Lung (tissue), 12 donors: ENCODE results near the gene NAXD. TPM values are rescaled to one million over a fixed set of nuclear protein-coding genes. Genes with fewer than 3 reads are reported as not detected.

Source experiments
- ATAC-seq: fragments of 200-7000 bp; cut with Tn5 transposase; one replicate; pipeline ENCODE4 v1.9.1; 2020; ENCODE audit warnings: moderate number of reproducible peaks; ENCODE audit not compliant: insufficient read depth, low FRiP score
- DNase-seq, 3 donors: peaks; one replicate each; pipeline ENCODE4 v3.0.0-alpha.2; 2013 to 2017
- H3K27ac ChIP-seq, 2 donors: one replicate each; pipeline ENCODE4 v1.5.1; 2013; ENCODE audit warnings: mild to moderate bottlenecking in 2 of 2, moderate library complexity in 2 of 2, control low read depth in 1 of 2, inconsistent platforms in 1 of 2, low read depth in 1 of 2, low read length in 1 of 2
- H3K27me3 ChIP-seq, 3 donors: one replicate each; pipeline ENCODE4 v1.5.1; 2013; ENCODE audit warnings: low read length in 2 of 3; ENCODE audit not compliant: control insufficient read depth in 3 of 3, insufficient read depth in 3 of 3
- H3K36me3 ChIP-seq, 4 donors: one replicate each; pipeline ENCODE4 v1.5.1; 2013; ENCODE audit warnings: low read length in 4 of 4, mild to moderate bottlenecking in 1 of 4, moderate library complexity in 1 of 4; ENCODE audit not compliant: control insufficient read depth in 4 of 4, insufficient read depth in 4 of 4
- H3K4me1 ChIP-seq, 5 donors: one replicate each; pipeline ENCODE4 v1.5.1; 2013; ENCODE audit warnings: low read length in 5 of 5, mild to moderate bottlenecking in 2 of 5, moderate library complexity in 1 of 5; ENCODE audit not compliant: control insufficient read depth in 5 of 5, insufficient read depth in 5 of 5
- H3K4me3 ChIP-seq: one replicate; pipeline ENCODE4 v1.5.1; 2013; ENCODE audit warnings: mild to moderate bottlenecking, control low read depth, moderate library complexity
- H3K9ac ChIP-seq, 2 donors: one replicate each; pipeline ENCODE4 v1.5.1; 2013; ENCODE audit warnings: low read length in 2 of 2, control low read depth in 1 of 2; ENCODE audit not compliant: insufficient read depth in 1 of 2
- H3K9me3 ChIP-seq, 4 donors: one replicate each; pipeline ENCODE4 v1.5.1; 2013; ENCODE audit warnings: low read length in 3 of 4, mild to moderate bottlenecking in 1 of 4, moderate library complexity in 1 of 4; ENCODE audit not compliant: control insufficient read depth in 4 of 4, insufficient read depth in 3 of 4
- WGBS, 2 donors: extraction: QIAGEN DNeasy Blood & Tissue Kit; methylation state at CpG; one replicate each; pipeline ENCODE4 v1.1.7; 2013; 5-methylcytosine and 5-hydroxymethylcytosine counted together
- polyA plus RNA-seq, 2 donors: library from polyadenylated mRNA; stranded (reverse); fragments of 200-250 nt; gene quantifications; one replicate each; pipeline ENCODE4 v1.2.1, GENCODE V29; 2013
- total RNA-seq, 2 donors: library from RNA; depleted of rRNA in 1 of 2; stranded (reverse); fragments of >200 nt in 1 of 2; gene quantifications; one replicate each; pipeline ENCODE4 v1.2.1, GENCODE V29; 2014 to 2021
- TF ChIP-seq, protein P1 (sequence below): IDR thresholded peaks from 2 replicates; pipeline ENCODE4 v1.5.1; 2012; ENCODE audit warnings: mild to moderate bottlenecking; ENCODE audit errors: control extremely low read depth, extremely low read depth
- donor health status: control.
- donor health status: control.
- donor health status: Bipolar disorder and iron deficiency.
- donor health status: healthy.
- donor health status: DM: yes; HTN: yes; CAD: no.

NAXD gene
- total and polyA plus RNA-seq, 4 donors: 24.1 to 28.9 (median 28.6) TPM

DNA sequence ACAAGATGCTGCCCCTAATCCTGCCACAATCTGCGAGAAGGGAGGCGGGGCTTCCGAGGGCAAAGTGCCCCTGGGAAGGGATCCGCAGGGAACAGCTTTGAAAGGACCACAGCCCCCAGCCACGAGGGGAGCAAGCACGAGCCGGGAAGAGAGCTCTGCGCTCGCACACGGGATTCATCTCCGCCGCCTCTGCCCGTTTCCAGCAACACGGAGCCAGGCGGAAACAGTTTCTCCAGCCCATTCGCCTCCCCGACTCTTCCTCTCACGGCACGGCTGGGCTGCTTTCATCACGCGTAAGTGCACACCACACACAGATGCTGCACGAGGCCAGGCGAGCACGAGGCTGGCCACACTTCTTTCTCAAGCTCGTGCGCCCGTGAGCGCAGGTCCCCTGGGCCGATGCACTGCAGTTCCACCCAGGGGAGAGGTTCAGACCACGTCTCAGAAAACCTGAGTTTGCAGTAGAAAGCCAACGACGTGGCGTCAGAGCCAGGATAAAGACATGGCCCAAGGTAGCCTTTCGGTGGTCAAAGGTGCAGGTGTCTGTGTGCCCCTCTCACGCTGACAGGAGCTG, 33.6 kb downstream of the NAXD start:
- WGBS, 2 donors: 93% methylated on average over 35 of the region's 35 CpGs
- TF ChIP-seq, protein P1, sequence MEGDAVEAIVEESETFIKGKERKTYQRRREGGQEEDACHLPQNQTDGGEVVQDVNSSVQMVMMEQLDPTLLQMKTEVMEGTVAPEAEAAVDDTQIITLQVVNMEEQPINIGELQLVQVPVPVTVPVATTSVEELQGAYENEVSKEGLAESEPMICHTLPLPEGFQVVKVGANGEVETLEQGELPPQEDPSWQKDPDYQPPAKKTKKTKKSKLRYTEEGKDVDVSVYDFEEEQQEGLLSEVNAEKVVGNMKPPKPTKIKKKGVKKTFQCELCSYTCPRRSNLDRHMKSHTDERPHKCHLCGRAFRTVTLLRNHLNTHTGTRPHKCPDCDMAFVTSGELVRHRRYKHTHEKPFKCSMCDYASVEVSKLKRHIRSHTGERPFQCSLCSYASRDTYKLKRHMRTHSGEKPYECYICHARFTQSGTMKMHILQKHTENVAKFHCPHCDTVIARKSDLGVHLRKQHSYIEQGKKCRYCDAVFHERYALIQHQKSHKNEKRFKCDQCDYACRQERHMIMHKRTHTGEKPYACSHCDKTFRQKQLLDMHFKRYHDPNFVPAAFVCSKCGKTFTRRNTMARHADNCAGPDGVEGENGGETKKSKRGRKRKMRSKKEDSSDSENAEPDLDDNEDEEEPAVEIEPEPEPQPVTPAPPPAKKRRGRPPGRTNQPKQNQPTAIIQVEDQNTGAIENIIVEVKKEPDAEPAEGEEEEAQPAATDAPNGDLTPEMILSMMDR: no peak
- no peaks in the 10 kb centered on the region for H3K9me3 ChIP-seq
- H3K27ac ChIP-seq: no peak overlapping the region
- no peaks in the 10 kb centered on the region for H3K27me3 ChIP-seq
- ATAC-seq (no peak), DNase-seq (no peak)
- no peak overlapping the region for H3K4me3 ChIP-seq
- peaks cover 0 to 46% (median 17%) of the 10 kb centered on the region in 4 donors for H3K36me3 ChIP-seq
- peaks cover 0 to 8% (median 0%) of the 10 kb centered on the region in 5 donors for H3K4me1 ChIP-seq
- no peak overlapping the region for H3K9ac ChIP-seq

DNA sequence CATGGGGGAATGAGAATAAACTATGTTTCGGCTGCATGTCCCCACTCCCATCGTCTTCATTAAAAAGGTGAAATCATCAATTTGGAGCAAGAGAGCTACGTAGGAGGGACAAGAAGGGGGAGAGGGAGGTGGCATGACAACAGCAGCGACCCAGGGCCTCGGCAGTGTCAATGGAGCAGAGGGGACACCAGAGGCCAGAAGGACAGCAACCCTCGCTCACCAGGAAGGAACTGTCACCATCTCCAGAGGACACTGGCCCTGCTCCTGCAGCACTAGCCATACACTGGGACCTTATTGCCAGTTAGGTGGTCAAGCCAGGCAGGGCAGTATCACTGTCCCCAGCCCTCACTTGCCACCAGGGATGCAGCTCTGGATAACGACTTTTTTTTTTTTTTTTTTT, 34.2 kb downstream of the NAXD start:
- Histone ChIP-seq H3K27me3 (no peaks in the 10 kb centered on the region), H3K36me3 (peaks cover 0 to 42% (median 15%) of the 10 kb centered on the region in 4 donors), H3K4me3 (no peak overlapping the region), H3K9me3 (no peaks in the 10 kb centered on the region), H3K4me1 (peaks cover 0 to 6% (median 0%) of the 10 kb centered on the region in 5 donors), H3K27ac (no peak overlapping the region), H3K9ac (no peak overlapping the region)
- ATAC-seq (no peak), DNase-seq (no peak)
- TF ChIP-seq, protein P1: no peak
- 86 to 97% methylated on average over 7 of the region's 7 CpGs for WGBS, 2 donors

DNA sequence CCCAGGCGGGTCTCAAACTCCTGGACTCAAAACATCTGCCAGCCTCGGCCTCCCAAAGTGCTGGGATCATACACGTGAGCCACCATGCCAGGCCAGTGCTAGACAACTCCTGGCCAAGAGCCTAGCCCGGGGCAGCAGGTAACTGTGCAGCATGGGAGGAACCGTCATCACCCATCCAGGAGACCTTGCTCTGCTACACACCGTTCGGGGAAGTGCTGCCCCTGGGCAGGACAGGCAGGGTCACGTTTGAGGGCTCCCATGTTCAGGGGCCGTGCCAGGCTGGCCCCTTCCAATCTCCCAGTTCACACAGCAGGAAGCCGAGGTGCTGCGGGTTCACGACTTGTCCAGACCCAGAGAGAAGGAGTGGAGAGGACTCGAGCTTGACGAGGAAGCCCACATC, 35.1 kb downstream of the NAXD start:
- TF ChIP-seq, protein P1: no peak
- no peaks in the 10 kb centered on the region for H3K4me1 ChIP-seq
- ATAC-seq (no peak), DNase-seq (no peak)
- no peak overlapping the region for H3K4me3 ChIP-seq
- peaks cover 0 to 44% (median 15%) of the 10 kb centered on the region in 4 donors for H3K36me3 ChIP-seq
- H3K9me3 ChIP-seq: no peaks in the 10 kb centered on the region
- H3K27me3 ChIP-seq: no peaks in the 10 kb centered on the region
- no peak overlapping the region for H3K27ac ChIP-seq
- WGBS, 2 donors: 93 to 95% methylated on average over 13 to 14 of the region's 14 CpGs
- no peak overlapping the region for H3K9ac ChIP-seq

DNA sequence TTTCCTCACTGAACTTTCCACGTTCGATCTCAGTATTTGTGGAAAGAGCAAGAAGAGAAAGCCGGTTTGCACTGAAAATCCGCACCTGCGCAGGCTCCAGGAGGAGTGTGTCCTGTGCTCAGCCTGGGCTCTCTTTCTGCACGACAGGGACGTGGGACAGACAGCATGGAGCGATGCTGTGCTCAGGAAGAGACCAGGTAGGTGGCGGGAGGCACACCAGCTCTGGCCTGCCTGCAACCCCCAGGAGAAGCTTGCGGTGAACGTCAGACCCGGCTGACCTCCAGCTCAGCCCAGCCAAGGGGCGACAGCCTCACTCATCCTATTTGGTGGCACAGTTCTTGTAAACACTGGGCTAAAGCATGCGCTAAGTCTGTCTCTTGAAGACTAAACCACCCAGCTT, 35.9 kb downstream of the NAXD start:
- Histone ChIP-seq H3K27me3 (no peaks in the 10 kb centered on the region), H3K27ac (no peak overlapping the region), H3K4me1 (no peaks in the 10 kb centered on the region), H3K9me3 (no peaks in the 10 kb centered on the region), H3K9ac (no peak overlapping the region), H3K36me3 (peaks cover 0 to 40% (median 11%) of the 10 kb centered on the region in 4 donors), H3K4me3 (no peak overlapping the region)
- WGBS, 2 donors: 93 to 94% methylated on average over 14 of the region's 14 CpGs
- ATAC-seq (no peak), DNase-seq (no peak)
- TF ChIP-seq, protein P1: no peak
